HepG2 (cell line): ENCODE data around the gene PSMB3.

Source experiments
- EZH2 ChIP-seq: conservative IDR thresholded peaks from 2 replicates; pipeline ENCODE4 v1.6.1; 2012; ENCODE audit warnings: mild to moderate bottlenecking, low read depth, low read length, moderate library complexity
- HNRNPH1 ChIP-seq: fragments of 200-400 bp; formaldehyde crosslinking; optimal IDR thresholded peaks from 2 replicates; pipeline ENCODE3; 2017; ENCODE audit warnings: mild to moderate bottlenecking, low read depth, low read length
- JUND ChIP-seq: sonication (generic); formaldehyde crosslinking; IDR thresholded peaks from 2 replicates; pipeline ENCODE4 v1.8.0; 2022; ENCODE audit warnings: mild to moderate bottlenecking, missing genetic modification reagents
- MEIS2 ChIP-seq: sonication (generic); formaldehyde crosslinking; IDR thresholded peaks from 2 replicates; pipeline ENCODE4 v1.9.0; 2021; ENCODE audit warnings: mild to moderate bottlenecking, missing genetic modification reagents
- SP1 ChIP-seq, 2 experiments: fragments of 450-650 bp in 1 of 2; sonication (generic) in 1 of 2; formaldehyde crosslinking in 1 of 2; IDR thresholded peaks; 2 replicates each; pipeline versions ENCODE4 v1.4.0 to v1.6.1; 2016 to 2020; ENCODE audit warnings: missing genetic modification reagents in 1 of 2
- TGIF2 ChIP-seq: IDR thresholded peaks from 2 replicates; pipeline ENCODE4 v1.6.1; 2016; ENCODE audit warnings: control low read depth, missing compliant biosample characterization

- no peak for TF ChIP-seq SP1 (IDR thresholded peaks at IDR 0.05)
- no peak for TF ChIP-seq SP1 (CRISPR knock-in tag; IDR thresholded peaks at IDR 0.05)
- no peak for TF ChIP-seq MEIS2 (CRISPR knock-in tag)
- TF ChIP-seq JUND, result no peak
- no peak for TF ChIP-seq HNRNPH1
- no peak for TF ChIP-seq TGIF2 (CRISPR knock-in tag)
- no peak for TF ChIP-seq EZH2
Measured at GRCh38 chr17:38709104-38709820, 43.3 kb upstream of the PSMB3 start.
